Lower leg skin (tissue), 3 donors: Measurements from ENCODE around the gene LAD1.

ENCODE experiments used
- POLR2A ChIP-seq, 2 donors: fragments of 450-650 bp; IDR thresholded peaks; one replicate each; pipeline ENCODE4 v1.6.1; 2016 to 2017; ENCODE audit warnings: antibody characterized with exemption in 2 of 2, mild to moderate bottlenecking in 1 of 2, moderate library complexity in 1 of 2
- TF ChIP-seq, protein P1 (sequence below), 3 donors: fragments of 450-650 bp; IDR thresholded peaks; one replicate each; pipeline ENCODE4 v1.5.1; 2016; ENCODE audit warnings: antibody characterized with exemption in 3 of 3, mild to moderate bottlenecking in 3 of 3, moderate library complexity in 2 of 3

DNA sequence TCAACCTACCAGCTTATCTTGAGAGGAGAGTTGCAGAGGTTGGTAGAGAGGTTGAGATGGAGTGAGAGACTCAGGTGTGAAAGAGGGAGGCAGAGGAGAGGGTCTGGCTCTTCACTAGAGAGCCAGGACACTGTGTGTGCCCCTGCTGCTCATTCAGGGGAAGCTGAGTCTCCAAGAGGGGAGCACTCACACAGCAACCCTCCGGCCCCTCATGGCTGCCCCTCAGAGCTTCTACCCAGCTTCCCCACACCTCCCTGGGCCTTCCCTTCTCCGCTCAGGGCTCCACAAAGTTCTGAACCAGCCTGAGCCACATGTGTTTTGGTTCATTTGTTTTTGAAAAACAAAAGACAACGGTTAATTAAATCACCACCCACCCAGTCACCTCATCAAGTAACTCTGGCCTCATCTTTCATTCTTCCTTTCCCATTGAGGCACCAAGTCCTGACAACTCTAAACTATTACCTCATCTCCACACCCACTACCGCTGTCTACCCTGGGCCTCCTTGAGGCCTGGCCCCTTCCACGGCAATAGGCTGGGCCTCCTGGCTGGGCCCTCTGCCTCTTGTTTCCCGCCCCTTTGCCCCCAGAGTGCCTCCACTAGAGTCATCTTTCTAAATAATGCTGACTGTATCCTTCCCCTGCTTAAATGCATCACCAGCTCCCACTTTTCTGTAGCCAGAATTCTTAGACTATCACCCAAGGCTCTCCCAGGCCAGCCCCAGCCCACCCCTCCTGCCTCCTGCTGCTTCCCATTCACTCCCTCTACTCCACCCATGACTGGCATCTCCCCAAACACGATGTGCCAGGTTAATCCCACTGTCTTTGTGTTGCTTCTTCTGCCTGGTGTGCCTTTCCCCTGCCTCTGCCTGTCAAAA lies 54.7 kb downstream of the LAD1 start:
- TF ChIP-seq, protein P1, sequence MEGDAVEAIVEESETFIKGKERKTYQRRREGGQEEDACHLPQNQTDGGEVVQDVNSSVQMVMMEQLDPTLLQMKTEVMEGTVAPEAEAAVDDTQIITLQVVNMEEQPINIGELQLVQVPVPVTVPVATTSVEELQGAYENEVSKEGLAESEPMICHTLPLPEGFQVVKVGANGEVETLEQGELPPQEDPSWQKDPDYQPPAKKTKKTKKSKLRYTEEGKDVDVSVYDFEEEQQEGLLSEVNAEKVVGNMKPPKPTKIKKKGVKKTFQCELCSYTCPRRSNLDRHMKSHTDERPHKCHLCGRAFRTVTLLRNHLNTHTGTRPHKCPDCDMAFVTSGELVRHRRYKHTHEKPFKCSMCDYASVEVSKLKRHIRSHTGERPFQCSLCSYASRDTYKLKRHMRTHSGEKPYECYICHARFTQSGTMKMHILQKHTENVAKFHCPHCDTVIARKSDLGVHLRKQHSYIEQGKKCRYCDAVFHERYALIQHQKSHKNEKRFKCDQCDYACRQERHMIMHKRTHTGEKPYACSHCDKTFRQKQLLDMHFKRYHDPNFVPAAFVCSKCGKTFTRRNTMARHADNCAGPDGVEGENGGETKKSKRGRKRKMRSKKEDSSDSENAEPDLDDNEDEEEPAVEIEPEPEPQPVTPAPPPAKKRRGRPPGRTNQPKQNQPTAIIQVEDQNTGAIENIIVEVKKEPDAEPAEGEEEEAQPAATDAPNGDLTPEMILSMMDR (IDR thresholded peaks at IDR 0.05): no peak
- no peak for TF ChIP-seq POLR2A (IDR thresholded peaks at IDR 0.05)
